ENCODE measurements around the gene SUN3. TPM values are rescaled to one million over a fixed set of nuclear protein-coding genes. Genes with fewer than 3 reads are reported as not detected.
"Not testable (repeated sequence)": the region's sequence is repeated elsewhere in the genome, so short reads cannot be mapped to it uniquely, and the experiment has no call there.

The SUN3 gene
- total RNA-seq, 1 donor: not detected

- TF ChIP-seq CTCF (IDR thresholded peaks at IDR 0.05; ENCODE audit: insufficient read depth, low read length): no peak
- no peak for DNase-seq (ENCODE audit: low read depth)
- H3K4me3 ChIP-seq (ENCODE audit: low read depth, low read length): no peak overlapping the region
Observed at GRCh38 chr7:47943676-47944474, 85.0 kb downstream of the SUN3 start.

DNA sequence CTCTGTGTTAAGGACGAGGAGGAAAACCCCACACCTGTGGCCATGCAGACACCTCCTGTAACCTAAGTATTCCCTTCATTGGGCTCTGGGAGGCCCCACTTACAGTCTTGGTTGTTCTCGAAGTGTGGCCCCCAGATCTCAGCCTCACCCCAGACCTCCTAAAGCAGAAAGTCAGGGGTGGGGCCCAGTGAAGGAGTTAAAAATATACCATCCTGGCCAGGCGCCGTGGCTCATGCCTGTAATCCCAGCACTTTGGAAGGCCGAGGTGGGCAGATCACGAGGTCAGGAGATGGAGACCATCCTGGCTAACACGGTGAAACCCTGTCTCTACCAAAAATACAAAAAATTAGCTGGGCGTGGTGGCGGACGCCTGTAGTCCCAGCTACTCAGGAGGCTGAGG lies 86.3 kb downstream of the SUN3 start:
- DNase-seq (ENCODE audit: low read depth): not testable (repeated sequence)

DNA sequence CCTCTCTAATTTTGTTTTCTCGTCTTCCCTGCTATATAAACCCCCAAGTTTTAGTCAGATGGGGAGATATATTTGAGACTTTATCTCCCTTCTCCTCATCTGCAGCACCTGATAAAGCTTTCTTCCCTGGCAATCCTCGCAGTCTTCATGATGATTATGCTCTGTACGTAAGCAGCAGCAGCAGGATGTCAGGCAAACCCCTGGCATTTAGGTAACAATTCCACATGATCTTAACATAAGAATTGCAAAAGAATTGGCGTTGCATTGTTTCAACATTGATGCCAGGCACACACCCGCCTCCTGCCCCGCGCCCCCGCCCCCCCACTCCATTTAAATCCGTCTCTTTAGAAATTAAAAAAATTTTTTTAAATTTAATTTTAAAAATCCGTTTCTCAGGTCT lies 86.8 kb downstream of the SUN3 start:
- no peak for TF ChIP-seq CTCF (IDR thresholded peaks at IDR 0.05; ENCODE audit: insufficient read depth, low read length)
- peak; percentile 23 for DNase-seq (ENCODE audit: low read depth)

More for the DNA sequence above, 86.3 kb downstream of the SUN3 start:
- H3K4me3 ChIP-seq (ENCODE audit: low read depth, low read length): not testable (repeated sequence)

GRCh38 chr7:47941136-47941844 lies 87.6 kb downstream of the SUN3 start:
- DNase-seq (ENCODE audit: low read depth): peak; percentile 86
- no peak overlapping the region for H3K4me3 ChIP-seq (ENCODE audit: low read depth, low read length)
- TF ChIP-seq CTCF (IDR thresholded peaks at IDR 0.05; ENCODE audit: insufficient read depth, low read length): no peak

More for the DNA sequence above, 86.8 kb downstream of the SUN3 start:
- H3K4me3 ChIP-seq (ENCODE audit: low read depth, low read length): no peak overlapping the region

- TF ChIP-seq CTCF (IDR thresholded peaks at IDR 0.05; ENCODE audit: insufficient read depth, low read length): no peak
- DNase-seq (ENCODE audit: low read depth): peak; percentile 37
- H3K4me3 ChIP-seq (ENCODE audit: low read depth, low read length): no peak overlapping the region
Observed at GRCh38 chr7:47940088-47941013, 88.6 kb downstream of the SUN3 start.

GRCh38 chr7:47939425-47940036 lies 89.4 kb downstream of the SUN3 start:
- H3K4me3 ChIP-seq (ENCODE audit: low read depth, low read length): no peak overlapping the region
- no peak for TF ChIP-seq CTCF (IDR thresholded peaks at IDR 0.05; ENCODE audit: insufficient read depth, low read length)
- no peak for DNase-seq (ENCODE audit: low read depth)
